H1 (cell line): ENCODE data around the gene C19orf44. TPM values are rescaled to one million over a fixed set of nuclear protein-coding genes. Genes with fewer than 3 reads are reported as not detected.

ENCODE experiments used
- CTCF ChIA-PET: fragments of 300-600 bp; sonication (Branson Sonifier 250); formaldehyde crosslinking; loops from one replicate; lab custom pipeline; 2021; ENCODE audit not compliant: partially characterized antibody; lab: Charles Lee
- POLR2A ChIA-PET: fragments of 300-600 bp; sonication (Branson Sonifier 250); formaldehyde crosslinking; loops from one replicate; lab custom pipeline; 2021; ENCODE audit warnings: inconsistent platforms; ENCODE audit not compliant: partially characterized antibody; lab: Charles Lee
- DNase-seq, 2 experiments: peaks; one replicate each; pipeline versions ENCODE4 v3.0.0 to v3.0.0-alpha.2; 2010 to 2022; ENCODE audit warnings: low spot score in 2 of 2, low read depth in 1 of 2, mixed read lengths in 1 of 2
- FAIRE-seq: peaks from 2 replicates; lab custom pipeline; 2011; peaks lifted over from hg19 to GRCh38; lab: Jason Lieb, UNC
- H2AFZ ChIP-seq: 2 replicates; pipeline ENCODE4 v1.8.1; 2012; ENCODE audit warnings: low read length, inconsistent platforms
- H2AK5ac ChIP-seq: 2 replicates; pipeline ENCODE4 v1.6.1; 2013; ENCODE audit warnings: low read depth, low read length
- H2BK120ac ChIP-seq: replicated peaks from 2 replicates; pipeline ENCODE3; 2013; ENCODE audit warnings: low read depth, low read length, inconsistent platforms
- H2BK12ac ChIP-seq: 2 replicates; pipeline ENCODE4 v1.6.1; 2013; ENCODE audit warnings: low read depth, low read length
- H2BK15ac ChIP-seq: 2 replicates; pipeline ENCODE4 v1.6.1; 2013; ENCODE audit warnings: low read length
- H2BK20ac ChIP-seq: 2 replicates; pipeline ENCODE4 v1.6.1; 2013; ENCODE audit warnings: low read length
- H2BK5ac ChIP-seq: 2 replicates; pipeline ENCODE4 v1.6.1; 2013; ENCODE audit warnings: low read depth, low read length
- H3K14ac ChIP-seq: 2 replicates; pipeline ENCODE4 v1.6.1; 2013; ENCODE audit warnings: inconsistent platforms; ENCODE audit not compliant: insufficient read length
- H3K18ac ChIP-seq: 2 replicates; pipeline ENCODE4 v1.6.1; 2013; ENCODE audit warnings: low read length; ENCODE audit errors: extremely low read depth
- H3K23ac ChIP-seq: 2 replicates; pipeline ENCODE4 v1.6.1; 2013; ENCODE audit warnings: inconsistent platforms; ENCODE audit not compliant: insufficient read length
- H3K23me2 ChIP-seq: 2 replicates; pipeline ENCODE4 v1.6.1; 2013; ENCODE audit warnings: low read depth, low read length
- H3K27ac ChIP-seq: 2 replicates; pipeline ENCODE4 v1.6.1; 2011; ENCODE audit warnings: low read depth, low read length, inconsistent platforms
- H3K27me3 ChIP-seq, 4 experiments: replicated peaks in 1 of 4; 1 replicate in 1 of 4; 2 replicates in 3 of 4; pipeline versions ENCODE4 v1.6.1 to v1.8.1; 2011 to 2013; ENCODE audit warnings: low read length in 3 of 4, mild to moderate bottlenecking in 3 of 4, inconsistent platforms in 2 of 4, mixed read lengths in 2 of 4, moderate library complexity in 1 of 4; ENCODE audit not compliant: control insufficient read depth in 3 of 4, insufficient read depth in 3 of 4; ENCODE audit errors: extremely low read depth in 1 of 4
- H3K36me3 ChIP-seq, 4 experiments: 2 replicates each; pipeline versions ENCODE4 v1.6.1 to v1.8.1; 2011 to 2013; ENCODE audit warnings: mild to moderate bottlenecking in 4 of 4, low read length in 3 of 4, moderate library complexity in 2 of 4, control low read depth in 1 of 4, inconsistent platforms in 1 of 4; ENCODE audit not compliant: insufficient read depth in 4 of 4, control insufficient read depth in 2 of 4
- H3K4ac ChIP-seq: replicated peaks from 2 replicates; pipeline ENCODE3; 2013; ENCODE audit warnings: low read length, low read depth, mixed read lengths, inconsistent platforms; ENCODE audit not compliant: insufficient read length
- H3K4me1 ChIP-seq, 4 experiments: replicated peaks in 1 of 4; 1 replicate in 1 of 4; 2 replicates in 3 of 4; pipeline versions ENCODE4 v1.6.1 to v1.8.1; 2011 to 2013; ENCODE audit warnings: low read length in 3 of 4, inconsistent platforms in 2 of 4, mixed read lengths in 1 of 4; ENCODE audit not compliant: insufficient read depth in 4 of 4, control insufficient read depth in 3 of 4
- H3K4me2 ChIP-seq, 2 experiments: 2 replicates each; pipeline versions ENCODE4 v1.6.1 to v1.8.1; 2011 to 2013; ENCODE audit warnings: low read depth in 2 of 2, low read length in 2 of 2, control low read depth in 1 of 2, inconsistent platforms in 1 of 2, mild to moderate bottlenecking in 1 of 2; ENCODE audit not compliant: insufficient read depth in 1 of 2
- H3K4me3 ChIP-seq, 4 experiments: fragments of 200-600, 300-600 bp in 1 of 4; sonication (generic), shearing (Covaris generic), sonication (Bioruptor Twin) in 1 of 4; 2 replicates each; pipeline versions ENCODE4 v1.5.1 to v1.8.1; 2011 to 2016; ENCODE audit warnings: low read length in 4 of 4, low read depth in 3 of 4, control low read depth in 2 of 4, inconsistent platforms in 2 of 4, mild to moderate bottlenecking in 2 of 4, mixed read lengths in 1 of 4, moderate library complexity in 1 of 4; ENCODE audit not compliant: insufficient read depth in 2 of 4; ENCODE audit errors: extremely low read depth in 1 of 4
- H3K56ac ChIP-seq: replicated peaks from 2 replicates; pipeline ENCODE3; 2013; ENCODE audit warnings: low read depth, mild to moderate bottlenecking, mixed read lengths, low read length, inconsistent platforms; ENCODE audit not compliant: insufficient read length
- H3K79me1 ChIP-seq: 2 replicates; pipeline ENCODE4 v1.6.1; 2013; ENCODE audit warnings: low read depth, low read length, control low read depth
- H3K79me2 ChIP-seq, 2 experiments: 2 replicates each; pipeline versions ENCODE4 v1.6.1 to v1.8.1; 2012 to 2013; ENCODE audit warnings: low read length in 2 of 2, mild to moderate bottlenecking in 2 of 2, inconsistent platforms in 1 of 2; ENCODE audit not compliant: insufficient read depth in 2 of 2, control insufficient read depth in 1 of 2
- H3K9ac ChIP-seq, 4 experiments: replicated peaks in 1 of 4; 1 replicate in 1 of 4; 2 replicates in 3 of 4; pipeline versions ENCODE4 v1.6.1 to v1.8.1; 2011 to 2013; ENCODE audit warnings: low read depth in 3 of 4, low read length in 3 of 4, control low read depth in 2 of 4, mild to moderate bottlenecking in 2 of 4, moderate library complexity in 2 of 4, inconsistent platforms in 1 of 4; ENCODE audit errors: extremely low read depth in 1 of 4
- H3K9me3 ChIP-seq, 2 experiments: 2 replicates each; pipeline versions ENCODE4 v1.6.1 to v1.8.1; 2012 to 2013; ENCODE audit warnings: mild to moderate bottlenecking in 2 of 2, moderate library complexity in 2 of 2, control low read depth in 1 of 2, inconsistent platforms in 1 of 2, low read depth in 1 of 2, low read length in 1 of 2, mixed read lengths in 1 of 2; ENCODE audit not compliant: insufficient read depth in 2 of 2
- H4K20me1 ChIP-seq, 2 experiments: replicated peaks in 1 of 2; 2 replicates each; pipeline versions ENCODE3 to v1.8.1; 2011 to 2013; ENCODE audit warnings: inconsistent platforms in 2 of 2, low read length in 2 of 2, mild to moderate bottlenecking in 1 of 2; ENCODE audit not compliant: insufficient read depth in 2 of 2, control insufficient read depth in 1 of 2
- H4K5ac ChIP-seq: 2 replicates; pipeline ENCODE4 v1.6.1; 2013; ENCODE audit warnings: low read length, low read depth, mixed read lengths, inconsistent platforms; ENCODE audit not compliant: insufficient read length
- H4K8ac ChIP-seq: 2 replicates; pipeline ENCODE4 v1.8.0; 2013; ENCODE audit warnings: mild to moderate bottlenecking, moderate library complexity, low read length, inconsistent platforms; ENCODE audit not compliant: insufficient read depth; ENCODE audit errors: extremely low read depth
- H4K91ac ChIP-seq: replicated peaks from 2 replicates; pipeline ENCODE3; 2013; ENCODE audit warnings: low read length, mixed read lengths, inconsistent platforms; ENCODE audit not compliant: insufficient read length
- ASH2L ChIP-seq: fragments of 200-600, 300-600 bp; sonication (generic); IDR thresholded peaks from one replicate; pipeline ENCODE4 v1.7.1; 2017; ENCODE audit warnings: low read length
- CBX5 ChIP-seq: fragments of 300-800, 300-1000 bp; sonication (generic); IDR thresholded peaks from 2 replicates; pipeline ENCODE4 v1.7.1; 2016; ENCODE audit warnings: antibody characterized with exemption, low read length, low read depth
- CHD2 ChIP-seq: IDR thresholded peaks from 2 replicates; pipeline ENCODE4 v1.6.1; 2012; ENCODE audit warnings: low read length, improper control_type of control experiment
- GTF2F1 ChIP-seq: IDR thresholded peaks from 2 replicates; pipeline ENCODE4 v1.6.1; 2012; ENCODE audit warnings: low read depth, low read length, improper control_type of control experiment, borderline replicate concordance
- JUND ChIP-seq: IDR thresholded peaks from 2 replicates; pipeline ENCODE4 v1.6.1; 2011; ENCODE audit warnings: mild to moderate bottlenecking, improper control_type of control experiment, low read length
- KDM4A ChIP-seq: IDR thresholded peaks from one replicate; pipeline ENCODE4 v1.7.1; 2012; ENCODE audit warnings: low read depth, mild to moderate bottlenecking, moderate library complexity, low read length, inconsistent platforms; ENCODE audit not compliant: severe bottlenecking
- WGBS, 2 experiments: shearing (Covaris generic) in 1 of 2; methylation state at CpG; one replicate each; pipeline versions ENCODE4 v1.1.6 to v1.1.7; 2013 to 2015; ENCODE audit warnings: low lambda C conversion rate in 2 of 2, mixed read lengths in 2 of 2, inconsistent platforms in 1 of 2, low coverage in 1 of 2, missing lambda C conversion rate in 1 of 2; ENCODE audit not compliant: insufficient replicate concordance in 2 of 2, insufficient coverage in 1 of 2, insufficient read length in 1 of 2; ENCODE audit errors: extremely low coverage in 1 of 2, missing lambda C conversion rate in 1 of 2; 5-methylcytosine and 5-hydroxymethylcytosine counted together
- polyA plus RNA-seq, 7 experiments: library from polyadenylated mRNA; depleted of rRNA in 3 of 7; stranded (reverse) in 5 of 7; unstranded in 2 of 7; fragments of >200 nt in 5 of 7; fragments of 200-250 nt in 2 of 7; gene quantifications; 1 replicate in 5 of 7; 2 replicates in 1 of 7; 4 replicates in 1 of 7; pipeline versions ENCODE4 v1.2.1 to v1.2.3, GENCODE V29; 2011 to 2013; ENCODE audit warnings: missing spikeins in 2 of 7, mixed read lengths in 2 of 7
- total RNA-seq: library from RNA; stranded (reverse); fragmentation: NEBNext Ultra II Directional; extraction: Animal tissue kit (Norgen Biotek cat#: 25700); gene quantifications from 2 replicates; pipeline ENCODE4 v1.2.1, GENCODE V29; 2021

Gene C19orf44
- total and polyA plus RNA-seq, 2 of the 8 experiments (the other 6 are each of a cell fraction or from before 2014, with no cell fraction given) = 2.1 to 4.5 TPM

- H3K4me2 ChIP-seq = no peak overlapping the region
- H3K23me2 ChIP-seq = no peaks in the 10 kb centered on the region
- no peak overlapping the region for H3K9ac ChIP-seq
- DNase-seq (no peak), FAIRE-seq (no peak)
- H3K56ac ChIP-seq = no peak overlapping the region
- H2AK5ac ChIP-seq = no peak overlapping the region
- no peak overlapping the region for H2BK120ac ChIP-seq
- 91% methylated on average over 14 of the region's 14 CpGs; no CpG with 5 or more reads in 1 of the 2 experiments for whole genome bisulfite sequencing, 2 experiments
- H3K79me2 ChIP-seq = no peaks in the 10 kb centered on the region
- H3K14ac ChIP-seq = no peak overlapping the region
- no peak overlapping the region for H3K4me3 ChIP-seq
- no peak overlapping the region for H2BK12ac ChIP-seq
- peaks cover 23 to 52% (median 50%) of the 10 kb centered on the region in 4 experiments for H3K36me3 ChIP-seq
- ChIA-PET CTCF (interaction anchor here (0.6 to 6.1 kb wide), 12 partner anchors 10 to 116 kb away, joined by 3 to 67 read pairs (median 4); no protein-coding TSS in a partner anchor), POLR2A (interaction anchor here (0.7 to 4.5 kb wide), 9 partner anchors 9 to 75 kb away, joined by 3 to 34 read pairs (median 4); partner anchors contain the start of genes C19orf44 and CALR3)
- no peak overlapping the region for H2BK20ac ChIP-seq
- 0 out of 2 replicates have a peak overlapping the region, but pooled peaks have one; percentile 18 for H2BK5ac ChIP-seq
- H3K9me3 ChIP-seq = no peaks in the 10 kb centered on the region
- H4K8ac ChIP-seq = no peak overlapping the region
- TF ChIP-seq CBX5 = no peak
- no peak for TF ChIP-seq KDM4A
- TF ChIP-seq CHD2 = no peak
- TF ChIP-seq ASH2L = no peak
- TF ChIP-seq GTF2F1 = no peak
- no peak for TF ChIP-seq JUND
- H3K4me1 ChIP-seq = no peaks in the 10 kb centered on the region
- no peaks in the 10 kb centered on the region for H3K27me3 ChIP-seq
- H2BK15ac ChIP-seq = no peak overlapping the region
- H4K20me1 ChIP-seq = peaks cover 14 to 27% of the 10 kb centered on the region in 2 experiments
- no peaks in the 10 kb centered on the region for H3K79me1 ChIP-seq
- H2AFZ ChIP-seq = no peak overlapping the region
- no peak overlapping the region for H4K5ac ChIP-seq
- H4K91ac ChIP-seq = no peak overlapping the region
- no peak overlapping the region for H3K27ac ChIP-seq
- no peak overlapping the region for H3K23ac ChIP-seq
- no peak overlapping the region for H3K4ac ChIP-seq
- no peak overlapping the region for H3K18ac ChIP-seq
These were observed 20.9 kb downstream of the C19orf44 start for GRCh38 chr19:16516923-16517610.
